WI38 (cell line): ENCODE measurements around the gene COLQ.
A peak's percentile ranks its signal among the peaks of the same experiment; 100 is the strongest.
"Not testable (repeated sequence)": the region's sequence is repeated elsewhere in the genome, so short reads cannot be mapped to it uniquely, and the experiment has no call there.

ENCODE experiments used
- H3K4me3 ChIP-seq: 2 replicates; pipeline ENCODE4 v1.5.1; 2011; ENCODE audit warnings: low read depth, mild to moderate bottlenecking, control low read depth, low read length
- CTCF ChIP-seq: IDR thresholded peaks from 2 replicates; pipeline ENCODE4 v1.5.1; 2012; ENCODE audit warnings: low read depth, mild to moderate bottlenecking, control low read depth, low read length

Gene COLQ

GRCh38 chr3:15427182-15427880 is 94.2 kb downstream of the COLQ start, which contains the start of the genes EAF1 and METTL6:
Gene EAF1, plus strand, starts transcription at chr3:15427598. Its CDS starts 182 bp downstream, at chr3:15427780.
Gene METTL6, minus strand, starts transcription at chr3:15427544. Its CDS starts 1,033 bp downstream, at chr3:15426511.
- TF ChIP-seq CTCF, result no peak
- peak within 1 kb of the TSS; percentile 94 for H3K4me3 ChIP-seq

GRCh38 chr3:15426579-15427118 is 94.9 kb downstream of the COLQ start:
- peak overlapping the region; percentile 94 for H3K4me3 ChIP-seq
- no peak for TF ChIP-seq CTCF

GRCh38 chr3:15420871-15421270 is 100.6 kb downstream of the COLQ start:
- TF ChIP-seq CTCF, result no peak
- no peak overlapping the region for H3K4me3 ChIP-seq

- H3K4me3 ChIP-seq, result not testable (repeated sequence)
Observed at GRCh38 chr3:15410966-15411365, 110.5 kb downstream of the COLQ start.

- H3K4me3 ChIP-seq, result no peak overlapping the region
- no peak for TF ChIP-seq CTCF
Observed at GRCh38 chr3:15409774-15410173, 111.7 kb downstream of the COLQ start.

GRCh38 chr3:15409239-15409638 is 112.3 kb downstream of the COLQ start:
- no peak overlapping the region for H3K4me3 ChIP-seq
- TF ChIP-seq CTCF, result no peak

- peak; percentile 38; the same call in 1 of the 2 replicates for TF ChIP-seq CTCF
- H3K4me3 ChIP-seq, result no peak overlapping the region
Observed at GRCh38 chr3:15405448-15406050, 116.0 kb downstream of the COLQ start.
